Raji (cell line): ENCODE data around the gene ACAP3.
A peak's percentile ranks its signal among the peaks of the same experiment; 100 is the strongest.

Experiments used
- POLR2A ChIP-seq: IDR thresholded peaks from 2 replicates; pipeline ENCODE4 v1.6.1; 2011; ENCODE audit warnings: low read depth, low read length, control low read depth; ENCODE audit not compliant: insufficient read depth

ACAP3 gene

GRCh38 chr1:1325288-1326074 is 17.8 kb upstream of the ACAP3 start:
- TF ChIP-seq POLR2A = no peak

- TF ChIP-seq POLR2A = peak; percentile 95
Measured at GRCh38 chr1:1324524-1325287, 17.0 kb upstream of the ACAP3 start, which contains the start of the genes CPTP and INTS11. Gene CPTP, plus strand, starts transcription at chr1:1324802. Its CDS starts 2,109 bp downstream, at chr1:1326911. Gene INTS11, minus strand, starts transcription at chr1:1324660. Its CDS starts 52 bp downstream, at chr1:1324608.

GRCh38 chr1:1324084-1324523 is 16.4 kb upstream of the ACAP3 start:
- no peak for TF ChIP-seq POLR2A

- TF ChIP-seq POLR2A = no peak
Measured at GRCh38 chr1:1322952-1323351, 15.2 kb upstream of the ACAP3 start.

- TF ChIP-seq POLR2A = no peak
Measured at GRCh38 chr1:1322418-1322817, 14.7 kb upstream of the ACAP3 start.

GRCh38 chr1:1321477-1321876 is 13.7 kb upstream of the ACAP3 start:
- no peak for TF ChIP-seq POLR2A

- TF ChIP-seq POLR2A = no peak
Measured at GRCh38 chr1:1320666-1321448, 13.1 kb upstream of the ACAP3 start.

GRCh38 chr1:1319646-1319941 is 11.9 kb upstream of the ACAP3 start:
- TF ChIP-seq POLR2A = 0 out of 2 replicates have a peak, but pooled peaks have one; percentile 0

- no peak for TF ChIP-seq POLR2A
Measured at GRCh38 chr1:1318777-1319645, 11.3 kb upstream of the ACAP3 start.

GRCh38 chr1:1318131-1318652 is 10.5 kb upstream of the ACAP3 start:
- TF ChIP-seq POLR2A = no peak

GRCh38 chr1:1317420-1317819 is 9.7 kb upstream of the ACAP3 start:
- no peak for TF ChIP-seq POLR2A

GRCh38 chr1:1315435-1315954 is 7.8 kb upstream of the ACAP3 start:
- TF ChIP-seq POLR2A = no peak

GRCh38 chr1:1314678-1315335 is 7.1 kb upstream of the ACAP3 start:
- no peak for TF ChIP-seq POLR2A

GRCh38 chr1:1314237-1314586 is 6.5 kb upstream of the ACAP3 start:
- TF ChIP-seq POLR2A = no peak
